Neuron (in vitro differentiated cells): ENCODE measurements around the gene C2orf72.
"Not testable (repeated sequence)": the region's sequence is repeated elsewhere in the genome, so short reads cannot be mapped to it uniquely, and the experiment has no call there.

Experiments
- H2AFZ ChIP-seq: one replicate; pipeline ENCODE4 v1.6.1; 2013; ENCODE audit warnings: low read depth, mild to moderate bottlenecking, inconsistent platforms, low read length, moderate library complexity
- H3K27me3 ChIP-seq: one replicate; pipeline ENCODE4 v1.6.1; 2013; ENCODE audit warnings: low read length; ENCODE audit not compliant: insufficient read depth
- H3K36me3 ChIP-seq: one replicate; pipeline ENCODE4 v1.6.1; 2013; ENCODE audit warnings: low read length; ENCODE audit not compliant: insufficient read depth
- H3K4me1 ChIP-seq: one replicate; pipeline ENCODE4 v1.6.1; 2013; ENCODE audit warnings: low read length; ENCODE audit not compliant: insufficient read depth
- H3K4me3 ChIP-seq: 2 replicates; pipeline ENCODE4 v1.5.1; 2013; ENCODE audit warnings: mild to moderate bottlenecking, low read length, moderate library complexity
- H3K9me3 ChIP-seq: one replicate; pipeline ENCODE4 v1.6.1; 2013; ENCODE audit warnings: low read length

Gene C2orf72

GRCh38 chr2:231018184-231018583 is 19.1 kb upstream of the C2orf72 start:
- Histone ChIP-seq H2AFZ (no peak overlapping the region), H3K27me3 (no peaks in the 10 kb centered on the region), H3K9me3 (no peaks in the 10 kb centered on the region), H3K4me1 (peaks cover 25% of the 10 kb centered on the region), H3K36me3 (no peaks in the 10 kb centered on the region), H3K4me3 (no peak overlapping the region)

- H2AFZ ChIP-seq, H3K27me3 ChIP-seq, H3K4me1 ChIP-seq, H3K9me3 ChIP-seq, H3K36me3 ChIP-seq, H3K4me3 ChIP-seq: not testable (repeated sequence)
Measured at GRCh38 chr2:231025059-231025458, 12.3 kb upstream of the C2orf72 start.

GRCh38 chr2:231028889-231029288 is 8.4 kb upstream of the C2orf72 start:
- no peak overlapping the region for H2AFZ ChIP-seq

GRCh38 chr2:231029563-231029962 is 7.8 kb upstream of the C2orf72 start:
- H3K4me1 ChIP-seq: no peaks in the 10 kb centered on the region
- no peak overlapping the region for H3K4me3 ChIP-seq

More at GRCh38 chr2:231028889-231029288, 8.4 kb upstream of the C2orf72 start:
- no peaks in the 10 kb centered on the region for H3K36me3 ChIP-seq
- H3K4me1 ChIP-seq: no peaks in the 10 kb centered on the region
- H3K27me3 ChIP-seq: peaks cover 14% of the 10 kb centered on the region
- no peak overlapping the region for H3K4me3 ChIP-seq
- H3K9me3 ChIP-seq: no peaks in the 10 kb centered on the region

DNA sequence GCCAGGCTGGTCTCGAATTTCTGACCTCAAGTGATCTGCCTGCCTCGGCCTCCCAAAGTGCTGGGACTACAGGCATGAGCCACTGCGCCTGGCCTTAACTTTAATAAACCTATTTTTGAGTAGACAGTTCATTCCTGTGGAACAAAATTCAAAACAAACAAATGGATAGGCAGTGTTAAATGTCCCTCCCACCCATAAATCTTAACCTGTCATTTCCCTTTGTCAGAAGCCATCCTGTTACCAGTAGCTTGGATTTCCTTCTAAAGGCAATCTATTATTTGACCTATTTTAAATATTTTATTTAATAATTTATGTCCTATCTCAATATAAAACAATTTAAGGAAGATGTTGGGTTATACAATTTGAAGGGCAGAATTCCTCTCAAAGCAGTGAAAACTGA is 6.6 kb upstream of the C2orf72 start:
- Histone ChIP-seq H3K4me1 (no peaks in the 10 kb centered on the region), H2AFZ (no peak overlapping the region), H3K27me3 (peaks cover 22% of the 10 kb centered on the region), H3K4me3 (no peak overlapping the region), H3K36me3 (no peaks in the 10 kb centered on the region), H3K9me3 (no peaks in the 10 kb centered on the region)

More at GRCh38 chr2:231029563-231029962, 7.8 kb upstream of the C2orf72 start:
- Histone ChIP-seq H2AFZ (no peak overlapping the region), H3K27me3 (peaks cover 14% of the 10 kb centered on the region), H3K9me3 (no peaks in the 10 kb centered on the region), H3K36me3 (no peaks in the 10 kb centered on the region)

GRCh38 chr2:231032575-231033140 is 4.7 kb upstream of the C2orf72 start:
- peaks cover 2% of the 10 kb centered on the region for H3K4me1 ChIP-seq
- no peaks in the 10 kb centered on the region for H3K36me3 ChIP-seq
- H3K27me3 ChIP-seq: peaks cover 36% of the 10 kb centered on the region
- H3K9me3 ChIP-seq: no peaks in the 10 kb centered on the region
- no peak overlapping the region for H2AFZ ChIP-seq
- no peak overlapping the region for H3K4me3 ChIP-seq

DNA sequence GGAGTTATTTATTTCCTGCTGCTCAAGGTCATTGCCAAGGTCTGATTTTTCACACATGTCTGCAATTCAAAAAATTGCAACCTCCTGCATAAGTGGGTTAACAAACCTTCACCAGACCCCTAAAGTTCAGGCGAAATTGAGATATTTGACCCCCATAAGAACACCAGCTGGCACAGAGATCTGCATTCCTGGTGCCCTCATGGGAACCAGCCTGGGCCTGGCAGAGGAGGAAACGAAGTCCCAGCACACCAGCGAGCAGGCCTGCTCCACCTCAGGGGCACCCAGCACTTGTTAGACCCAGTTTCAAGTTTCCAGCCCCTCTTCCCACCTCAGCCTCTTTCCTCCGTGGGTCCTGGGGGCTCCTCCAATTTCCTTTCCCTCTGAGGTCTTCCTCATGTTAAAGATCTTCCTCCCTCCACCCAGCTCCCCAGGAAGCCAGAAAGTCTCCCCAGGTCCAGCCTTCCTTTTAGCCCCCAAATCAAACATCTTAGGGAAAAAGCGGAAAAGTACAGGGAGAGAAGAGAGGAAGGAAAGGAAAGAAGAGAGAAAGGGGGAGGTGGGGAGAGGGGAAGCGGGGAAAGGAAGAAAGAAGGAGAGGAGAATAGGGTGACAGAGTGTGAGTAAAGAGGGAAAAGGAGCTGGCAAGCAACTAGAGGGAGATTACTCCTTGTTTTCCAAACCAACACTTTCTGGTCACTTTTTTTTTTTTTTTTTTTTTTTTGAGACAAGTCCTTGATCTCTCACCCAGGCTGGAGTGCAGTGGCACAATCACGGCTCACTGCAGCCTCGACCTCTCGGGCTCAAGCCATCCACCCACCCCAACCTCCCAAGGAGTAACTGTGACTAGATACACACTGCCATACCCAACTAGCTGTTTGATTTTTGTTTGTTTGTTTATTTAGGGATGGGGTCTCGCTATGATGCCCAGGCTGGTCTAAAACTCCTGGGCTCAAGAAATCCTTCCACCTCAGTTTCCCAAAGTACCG is 3.9 kb upstream of the C2orf72 start:
- Histone ChIP-seq H3K4me1 (peaks cover 4% of the 10 kb centered on the region), H3K27me3 (peaks cover 36% of the 10 kb centered on the region), H2AFZ (no peak overlapping the region), H3K4me3 (no peak overlapping the region), H3K9me3 (no peaks in the 10 kb centered on the region), H3K36me3 (no peaks in the 10 kb centered on the region)

DNA sequence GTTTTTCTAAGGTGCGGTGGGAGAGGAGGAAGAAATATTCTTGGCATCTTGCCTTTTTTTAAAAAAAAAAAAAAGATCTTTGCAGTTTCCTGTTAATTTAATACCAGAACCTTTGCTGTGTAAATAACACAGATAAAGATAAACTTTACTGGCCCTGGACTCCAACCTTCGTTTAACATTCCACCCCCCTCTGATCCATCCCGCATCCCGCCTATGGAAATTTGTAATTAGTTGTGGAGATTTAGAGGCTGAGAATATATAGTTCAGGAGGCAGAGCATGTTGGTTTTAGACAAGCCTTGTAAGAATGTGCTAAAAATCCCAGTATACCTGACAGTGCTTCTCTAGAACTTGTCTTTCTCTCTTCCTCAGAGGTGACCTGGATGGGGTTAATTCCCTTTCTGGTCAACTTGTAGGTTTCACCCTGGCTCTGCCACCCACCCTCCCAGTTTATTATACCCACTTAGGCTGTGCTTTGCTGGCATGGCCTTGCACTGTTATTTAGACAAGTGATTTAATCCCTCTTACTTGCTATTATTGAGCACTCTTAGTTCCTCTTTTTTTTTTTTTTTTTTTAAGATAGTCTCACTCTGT is 2.9 kb upstream of the C2orf72 start:
- H3K4me1 ChIP-seq: peaks cover 10% of the 10 kb centered on the region
- H3K36me3 ChIP-seq: no peaks in the 10 kb centered on the region
- no peaks in the 10 kb centered on the region for H3K9me3 ChIP-seq
- no peak overlapping the region for H2AFZ ChIP-seq
- no peak overlapping the region for H3K4me3 ChIP-seq
- H3K27me3 ChIP-seq: peaks cover 44% of the 10 kb centered on the region

DNA sequence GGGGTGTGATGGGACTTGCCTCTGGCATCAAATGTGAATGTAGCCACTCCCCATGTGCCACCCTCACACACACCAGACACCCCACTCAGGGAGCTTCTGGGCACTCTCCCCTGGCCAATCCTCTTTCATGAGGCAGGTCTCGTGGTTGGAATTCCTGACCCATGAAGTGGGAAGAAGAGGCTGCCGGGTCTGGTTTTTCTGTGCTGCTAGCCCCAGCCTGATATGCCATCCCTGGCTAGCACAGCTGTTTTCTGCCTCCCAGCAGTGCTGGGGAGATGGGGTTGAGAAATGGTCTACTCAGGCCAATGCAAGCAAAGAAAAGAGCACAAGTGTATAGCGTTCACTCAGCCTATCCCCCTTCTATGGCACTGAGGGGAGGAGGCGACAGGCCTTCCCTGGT is 1.2 kb upstream of the C2orf72 start:
- Histone ChIP-seq H3K27me3 (peaks cover 45% of the 10 kb centered on the region), H2AFZ (no peak overlapping the region), H3K4me1 (peaks cover 10% of the 10 kb centered on the region), H3K9me3 (no peaks in the 10 kb centered on the region), H3K36me3 (no peaks in the 10 kb centered on the region), H3K4me3 (no peak overlapping the region)

GRCh38 chr2:231036578-231037106 is 681 bp upstream of the C2orf72 start:
- Histone ChIP-seq H3K4me1 (peaks cover 10% of the 10 kb centered on the region), H3K36me3 (no peaks in the 10 kb centered on the region), H3K27me3 (peaks cover 45% of the 10 kb centered on the region), H2AFZ (no peak overlapping the region), H3K9me3 (no peaks in the 10 kb centered on the region), H3K4me3 (no peak overlapping the region)

- Histone ChIP-seq H3K4me1 (peaks cover 10% of the 10 kb centered on the region), H3K27me3 (peaks cover 36% of the 10 kb centered on the region), H3K4me3 (peak overlapping the region; percentile 63), H3K36me3 (no peaks in the 10 kb centered on the region), H3K9me3 (no peaks in the 10 kb centered on the region), H2AFZ (no peak overlapping the region)
Measured at GRCh38 chr2:231037731-231038482, 584 bp downstream of the C2orf72 start.

- peaks cover 10% of the 10 kb centered on the region for H3K4me1 ChIP-seq
- peaks cover 30% of the 10 kb centered on the region for H3K27me3 ChIP-seq
- H3K9me3 ChIP-seq: no peaks in the 10 kb centered on the region
- no peak overlapping the region for H2AFZ ChIP-seq
- H3K4me3 ChIP-seq: peak overlapping the region; percentile 63
- no peaks in the 10 kb centered on the region for H3K36me3 ChIP-seq
Measured at GRCh38 chr2:231038483-231039293, 1.4 kb downstream of the C2orf72 start.
